ES-I3 (cell line): ENCODE measurements around the gene TMEM127.
"Not testable (repeated sequence)": the region's sequence is repeated elsewhere in the genome, so short reads cannot be mapped to it uniquely, and the experiment has no call there.

Source experiments
- H3K36me3 ChIP-seq: 2 replicates; pipeline ENCODE4 v1.6.1; 2013; ENCODE audit warnings: mild to moderate bottlenecking, low read length, control low read depth, moderate library complexity; ENCODE audit not compliant: insufficient read depth
- H3K4me1 ChIP-seq: 2 replicates; pipeline ENCODE4 v1.6.1; 2013; ENCODE audit warnings: mild to moderate bottlenecking, control low read depth, low read length; ENCODE audit not compliant: insufficient read depth
- H3K9ac ChIP-seq: 2 replicates; pipeline ENCODE4 v1.6.1; 2013; ENCODE audit warnings: low read depth, mild to moderate bottlenecking, low read length, moderate library complexity
- H3K9me3 ChIP-seq: 2 replicates; pipeline ENCODE4 v1.6.1; 2013; ENCODE audit warnings: mild to moderate bottlenecking, low read length, moderate library complexity; ENCODE audit not compliant: control insufficient read depth, insufficient read depth

TMEM127 gene

DNA sequence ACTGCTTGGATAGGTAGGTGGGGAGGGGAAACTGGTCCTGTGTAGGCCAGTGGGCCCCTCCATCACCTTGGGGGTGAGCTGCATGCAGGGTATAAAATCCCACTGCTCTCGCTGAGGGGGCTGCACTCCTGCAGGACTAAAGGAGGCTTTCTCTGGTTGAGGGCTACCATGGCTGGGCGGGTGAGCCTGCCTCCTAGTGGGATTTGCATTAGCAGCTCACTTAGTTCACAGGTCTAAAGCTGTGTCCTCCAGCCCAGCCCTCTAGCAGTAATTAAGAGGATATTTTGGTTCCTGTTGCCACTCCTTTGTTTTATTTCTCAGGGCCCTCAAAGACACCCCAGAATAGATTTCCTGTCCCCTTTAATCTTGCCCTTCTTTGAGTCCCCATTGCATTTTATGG, 24.6 kb downstream of the TMEM127 start:
- Histone ChIP-seq H3K4me1 (no peaks in the 10 kb centered on the region; the same call in 1 of the 2 replicates), H3K9ac (no peak overlapping the region), H3K9me3 (no peaks in the 10 kb centered on the region), H3K36me3 (no peaks in the 10 kb centered on the region; the same call in 1 of the 2 replicates)

GRCh38 chr2:96240341-96241038, 25.3 kb downstream of the TMEM127 start:
- no peaks in the 10 kb centered on the region for H3K9me3 ChIP-seq
- no peaks in the 10 kb centered on the region; the same call in 1 of the 2 replicates for H3K4me1 ChIP-seq
- H3K36me3 ChIP-seq: no peaks in the 10 kb centered on the region; the same call in 1 of the 2 replicates
- no peak overlapping the region for H3K9ac ChIP-seq

DNA sequence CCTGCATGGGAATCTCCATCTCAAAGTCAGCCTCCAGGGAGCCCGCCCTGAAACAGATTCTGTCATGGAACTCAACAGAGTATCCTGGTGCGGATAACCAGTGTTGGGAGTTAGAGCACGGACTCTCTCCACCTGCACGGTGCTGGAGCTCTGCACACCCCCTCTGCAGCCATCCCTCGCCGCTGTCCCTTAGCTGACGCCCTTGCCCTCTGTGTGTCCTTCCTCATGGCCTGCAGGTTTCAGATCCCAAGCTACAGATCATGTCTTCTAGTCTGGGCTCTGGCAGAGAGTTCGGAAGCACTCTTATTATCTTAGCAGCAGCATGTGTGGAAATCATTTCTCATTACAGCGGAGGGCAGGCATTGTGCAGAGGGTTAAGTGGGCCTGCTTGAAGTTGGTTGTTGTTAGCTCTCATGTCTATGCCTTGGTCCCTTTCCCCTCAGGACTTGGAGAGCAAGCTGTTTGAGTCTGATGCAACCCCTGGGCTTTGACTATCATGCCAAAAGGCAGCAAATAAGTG, 26.0 kb downstream of the TMEM127 start:
- H3K4me1 ChIP-seq: no peaks in the 10 kb centered on the region; the same call in 1 of the 2 replicates
- H3K36me3 ChIP-seq: no peaks in the 10 kb centered on the region
- H3K9ac ChIP-seq: no peak overlapping the region
- no peaks in the 10 kb centered on the region for H3K9me3 ChIP-seq

DNA sequence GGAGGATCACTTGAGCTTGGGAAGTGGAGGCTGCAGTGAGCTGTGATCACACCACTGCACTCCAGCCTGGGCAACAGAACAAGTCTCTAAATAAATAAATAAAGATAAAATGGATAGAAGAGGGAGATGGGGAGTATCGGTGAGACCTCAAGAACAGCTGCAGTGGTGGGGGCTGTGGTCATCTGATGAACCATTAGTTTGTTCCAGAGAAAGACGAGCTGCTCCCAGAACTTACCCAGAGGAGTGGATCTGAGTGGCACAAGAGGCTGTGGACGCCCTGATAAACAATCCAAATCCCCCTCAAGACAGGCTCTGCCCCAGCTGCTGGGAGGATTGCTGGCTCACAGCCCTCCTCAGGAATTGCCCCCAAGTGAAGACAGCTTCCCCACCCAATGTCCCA, 26.7 kb downstream of the TMEM127 start:
- no peak overlapping the region for H3K9ac ChIP-seq
- no peaks in the 10 kb centered on the region for H3K9me3 ChIP-seq
- H3K36me3 ChIP-seq: no peaks in the 10 kb centered on the region
- H3K4me1 ChIP-seq: no peaks in the 10 kb centered on the region; the same call in 1 of the 2 replicates

DNA sequence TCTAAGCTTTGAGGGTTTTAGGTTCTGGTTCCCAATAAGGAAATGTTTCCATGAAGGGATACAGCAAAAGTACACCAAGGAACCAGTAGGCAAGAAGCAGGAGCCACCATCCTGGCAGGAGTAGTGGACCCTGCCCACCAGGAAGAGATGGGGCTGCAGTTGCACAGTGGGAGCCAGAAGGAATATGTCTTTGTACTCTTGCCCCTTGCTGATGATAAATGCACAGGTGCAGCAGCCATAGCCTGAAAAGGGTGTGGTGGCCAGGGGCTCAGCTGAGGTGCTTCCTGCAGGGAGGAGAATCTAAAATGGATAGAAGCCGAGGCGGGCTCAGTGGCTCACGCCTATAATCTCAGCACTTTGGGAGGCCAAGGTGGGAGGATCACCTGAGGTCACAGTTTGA, 27.5 kb downstream of the TMEM127 start:
- no peaks in the 10 kb centered on the region for H3K36me3 ChIP-seq
- H3K9ac ChIP-seq: no peak overlapping the region
- H3K9me3 ChIP-seq: no peaks in the 10 kb centered on the region
- no peaks in the 10 kb centered on the region; the same call in 1 of the 2 replicates for H3K4me1 ChIP-seq

- Histone ChIP-seq H3K36me3 (no peaks in the 10 kb centered on the region), H3K9me3 (no peaks in the 10 kb centered on the region), H3K4me1 (no peaks in the 10 kb centered on the region), H3K9ac (no peak overlapping the region)
Measured at GRCh38 chr2:96236882-96237281, 28.9 kb downstream of the TMEM127 start.

GRCh38 chr2:96233880-96234316, 31.9 kb downstream of the TMEM127 start:
- Histone ChIP-seq H3K9ac (no peak overlapping the region), H3K9me3 (no peaks in the 10 kb centered on the region), H3K4me1 (no peaks in the 10 kb centered on the region), H3K36me3 (no peaks in the 10 kb centered on the region)

DNA sequence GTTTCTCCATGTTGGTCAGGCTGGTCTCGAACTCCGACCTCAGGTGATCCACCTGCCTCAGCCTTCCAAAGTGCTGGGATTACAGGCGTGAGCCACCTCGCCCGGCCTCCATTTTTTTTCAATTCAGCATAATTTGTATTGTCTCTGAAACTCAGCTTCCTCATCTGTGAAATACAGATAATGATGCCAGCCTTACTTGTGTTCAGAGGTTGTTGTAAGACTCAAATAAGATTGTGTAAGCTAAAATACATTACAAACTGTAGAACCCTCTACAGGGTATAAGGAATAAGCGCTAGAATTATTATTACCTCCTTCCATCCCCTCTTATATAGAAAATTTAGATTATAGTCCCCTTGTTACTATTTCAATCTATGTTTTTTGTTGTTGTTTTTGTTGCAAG, 32.4 kb downstream of the TMEM127 start:
- Histone ChIP-seq H3K9me3 (no peaks in the 10 kb centered on the region), H3K4me1 (no peaks in the 10 kb centered on the region), H3K36me3 (no peaks in the 10 kb centered on the region), H3K9ac (no peak overlapping the region)

- Histone ChIP-seq H3K9ac (no peak overlapping the region), H3K36me3 (no peaks in the 10 kb centered on the region), H3K9me3 (no peaks in the 10 kb centered on the region), H3K4me1 (no peaks in the 10 kb centered on the region)
Measured at GRCh38 chr2:96231316-96231715, 34.5 kb downstream of the TMEM127 start.

DNA sequence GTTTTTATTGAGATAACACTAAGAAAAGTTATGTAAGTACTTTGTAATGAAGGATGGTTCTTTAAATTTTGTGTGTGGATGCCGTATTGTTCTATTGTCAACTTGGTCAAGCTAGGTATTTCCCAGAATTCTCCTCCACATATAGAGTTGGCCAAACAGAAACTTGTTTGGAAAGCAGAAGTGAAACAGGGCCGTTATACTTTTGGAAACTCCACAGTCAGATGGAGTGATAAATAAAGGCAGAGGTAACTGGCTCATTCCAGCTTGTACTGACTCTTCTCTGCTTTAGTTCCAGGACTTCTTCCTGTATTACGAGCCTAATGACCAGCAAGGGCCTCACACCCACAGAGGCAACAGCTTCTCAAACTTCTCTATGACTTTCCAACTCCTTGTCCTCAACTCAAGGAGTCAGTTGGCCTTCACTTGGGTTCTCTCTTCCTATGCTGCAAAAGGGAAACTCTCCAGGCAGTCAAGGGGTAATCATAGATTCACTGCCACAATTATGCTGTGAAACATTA, 40.7 kb downstream of the TMEM127 start:
- Histone ChIP-seq H3K36me3 (no peaks in the 10 kb centered on the region), H3K4me1 (no peaks in the 10 kb centered on the region), H3K9ac (no peak overlapping the region), H3K9me3 (no peaks in the 10 kb centered on the region)

DNA sequence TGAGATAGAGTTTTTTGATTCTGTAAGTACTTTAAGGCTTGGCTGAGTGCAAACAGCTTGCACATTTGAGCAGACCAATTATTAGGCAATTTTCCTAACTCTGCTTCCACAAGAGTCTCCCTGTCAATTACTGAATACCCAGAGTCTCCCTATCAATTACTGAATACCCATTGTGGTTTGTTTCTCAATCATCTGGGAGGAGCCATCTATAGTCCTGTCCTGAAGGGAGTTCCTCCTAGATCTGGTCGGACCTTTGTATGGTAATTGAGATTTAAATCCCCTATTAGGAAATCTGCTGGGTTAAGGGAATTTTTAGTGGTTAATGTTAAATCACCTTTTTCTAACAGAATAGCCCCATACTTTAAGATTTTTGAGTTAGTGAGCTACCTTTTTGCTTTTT, 44.7 kb downstream of the TMEM127 start:
- not testable (repeated sequence) for H3K9me3 ChIP-seq, H3K36me3 ChIP-seq, H3K4me1 ChIP-seq, H3K9ac ChIP-seq

- H3K9me3 ChIP-seq, H3K9ac ChIP-seq, H3K36me3 ChIP-seq, H3K4me1 ChIP-seq: not testable (repeated sequence)
Measured at GRCh38 chr2:96219959-96220358, 45.8 kb downstream of the TMEM127 start.

GRCh38 chr2:96218508-96219131, 47.2 kb downstream of the TMEM127 start:
- no peak overlapping the region for H3K9ac ChIP-seq
- no peaks in the 10 kb centered on the region for H3K4me1 ChIP-seq
- no peaks in the 10 kb centered on the region for H3K9me3 ChIP-seq
- no peaks in the 10 kb centered on the region for H3K36me3 ChIP-seq

DNA sequence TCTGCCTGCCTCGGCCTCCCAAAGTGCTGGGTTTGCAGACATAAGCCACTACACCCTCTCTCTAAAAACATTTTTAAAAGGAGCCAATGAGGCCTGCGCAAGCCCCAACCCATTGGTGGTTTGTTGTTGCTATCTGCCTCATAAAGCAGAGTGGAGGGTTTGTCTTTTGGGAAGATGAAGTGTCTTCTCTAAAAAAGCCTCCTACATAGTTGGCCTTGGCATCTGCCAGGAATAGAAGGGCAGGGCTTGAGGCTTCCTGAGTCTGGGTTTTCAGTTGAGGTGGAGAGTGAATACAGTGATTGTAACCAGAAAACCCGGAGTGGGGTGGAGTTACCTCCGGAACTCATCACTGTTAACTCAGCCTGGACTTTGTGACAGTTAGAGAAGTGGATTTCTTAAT, 51.2 kb downstream of the TMEM127 start:
- no peaks in the 10 kb centered on the region for H3K9me3 ChIP-seq
- no peak overlapping the region for H3K9ac ChIP-seq
- no peaks in the 10 kb centered on the region for H3K36me3 ChIP-seq
- no peaks in the 10 kb centered on the region for H3K4me1 ChIP-seq

DNA sequence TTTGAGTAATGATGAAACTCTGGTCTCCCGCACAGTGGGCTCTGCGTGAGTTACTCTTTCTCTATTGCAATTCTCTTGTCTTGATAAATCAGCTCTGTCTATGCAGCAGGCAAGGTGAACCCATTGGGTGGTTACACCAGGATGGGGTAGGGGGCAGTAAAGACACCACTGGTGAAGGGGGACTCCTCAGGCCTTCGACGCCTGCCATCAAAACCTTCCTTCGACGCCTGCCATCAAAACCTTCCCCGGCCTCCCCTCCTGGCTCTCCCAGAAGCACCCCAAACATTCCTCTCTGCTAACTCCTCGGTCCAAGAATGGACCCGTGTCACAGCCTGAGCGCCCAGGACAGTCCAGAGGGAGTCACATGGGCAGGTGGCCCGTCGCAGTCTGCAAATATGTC, 52.4 kb downstream of the TMEM127 start:
- no peaks in the 10 kb centered on the region for H3K4me1 ChIP-seq
- no peaks in the 10 kb centered on the region for H3K36me3 ChIP-seq
- no peak overlapping the region for H3K9ac ChIP-seq

More for the DNA sequence above, 52.4 kb downstream of the TMEM127 start:
- no peaks in the 10 kb centered on the region for H3K9me3 ChIP-seq
